AG09319 (cell line): ENCODE results near the gene LRRC41.
A peak's percentile ranks its signal among the peaks of the same experiment; 100 is the strongest.
"Not testable (repeated sequence)": the region's sequence is repeated elsewhere in the genome, so short reads cannot be mapped to it uniquely, and the experiment has no call there.

ENCODE experiments used
- DNase-seq: peaks from one replicate; pipeline ENCODE4 v3.0.0-alpha.2; 2010; ENCODE audit warnings: low read depth; ENCODE audit errors: extremely low read depth
- TF ChIP-seq, protein P1 (sequence below): IDR thresholded peaks from 2 replicates; pipeline ENCODE4 v1.5.1; 2011; ENCODE audit warnings: low read depth, mild to moderate bottlenecking, inconsistent platforms, low read length, moderate library complexity

Gene LRRC41

DNA sequence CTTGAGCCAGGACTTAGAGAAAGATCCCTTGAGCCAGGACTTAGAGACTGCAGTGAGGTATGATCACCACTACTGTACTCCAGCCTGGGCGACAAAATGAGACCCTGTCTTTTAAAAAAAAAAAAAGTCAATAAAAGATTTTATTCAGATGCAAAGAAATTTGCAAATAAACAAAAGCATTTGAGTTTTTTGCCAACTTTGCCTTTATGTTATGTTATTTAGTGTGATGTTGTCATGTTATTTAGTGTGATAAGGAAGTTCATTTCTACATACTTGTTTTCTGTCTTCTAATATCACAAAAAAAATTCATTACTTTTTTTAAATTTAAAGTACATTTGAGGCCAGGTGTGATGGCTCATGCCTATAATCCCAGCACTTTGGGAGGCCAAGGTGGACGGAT, 46.9 kb downstream of the LRRC41 start:
- no peak for DNase-seq
- TF ChIP-seq, protein P1, sequence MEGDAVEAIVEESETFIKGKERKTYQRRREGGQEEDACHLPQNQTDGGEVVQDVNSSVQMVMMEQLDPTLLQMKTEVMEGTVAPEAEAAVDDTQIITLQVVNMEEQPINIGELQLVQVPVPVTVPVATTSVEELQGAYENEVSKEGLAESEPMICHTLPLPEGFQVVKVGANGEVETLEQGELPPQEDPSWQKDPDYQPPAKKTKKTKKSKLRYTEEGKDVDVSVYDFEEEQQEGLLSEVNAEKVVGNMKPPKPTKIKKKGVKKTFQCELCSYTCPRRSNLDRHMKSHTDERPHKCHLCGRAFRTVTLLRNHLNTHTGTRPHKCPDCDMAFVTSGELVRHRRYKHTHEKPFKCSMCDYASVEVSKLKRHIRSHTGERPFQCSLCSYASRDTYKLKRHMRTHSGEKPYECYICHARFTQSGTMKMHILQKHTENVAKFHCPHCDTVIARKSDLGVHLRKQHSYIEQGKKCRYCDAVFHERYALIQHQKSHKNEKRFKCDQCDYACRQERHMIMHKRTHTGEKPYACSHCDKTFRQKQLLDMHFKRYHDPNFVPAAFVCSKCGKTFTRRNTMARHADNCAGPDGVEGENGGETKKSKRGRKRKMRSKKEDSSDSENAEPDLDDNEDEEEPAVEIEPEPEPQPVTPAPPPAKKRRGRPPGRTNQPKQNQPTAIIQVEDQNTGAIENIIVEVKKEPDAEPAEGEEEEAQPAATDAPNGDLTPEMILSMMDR, result no peak

DNA sequence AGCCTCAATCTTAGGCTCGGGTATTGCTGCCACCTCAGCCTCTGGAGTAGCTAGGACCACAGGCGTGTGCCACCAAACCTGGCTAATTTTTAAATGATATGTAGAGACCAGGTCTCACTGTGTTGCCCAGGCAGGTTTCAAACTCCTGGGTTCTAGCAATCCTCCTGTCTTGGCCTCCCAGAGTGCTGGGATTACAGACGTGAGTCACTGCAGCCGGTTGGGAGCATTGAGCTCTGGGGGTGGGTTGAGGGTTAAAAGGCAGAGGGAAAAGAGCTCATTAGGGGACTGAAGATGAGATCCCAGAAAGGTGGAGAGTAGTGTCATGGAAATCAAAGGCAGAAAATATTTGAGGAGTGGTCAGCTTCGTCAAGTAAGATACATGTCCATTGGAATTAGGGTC, 48.7 kb downstream of the LRRC41 start:
- no peak for DNase-seq
- TF ChIP-seq, protein P1, result no peak

DNA sequence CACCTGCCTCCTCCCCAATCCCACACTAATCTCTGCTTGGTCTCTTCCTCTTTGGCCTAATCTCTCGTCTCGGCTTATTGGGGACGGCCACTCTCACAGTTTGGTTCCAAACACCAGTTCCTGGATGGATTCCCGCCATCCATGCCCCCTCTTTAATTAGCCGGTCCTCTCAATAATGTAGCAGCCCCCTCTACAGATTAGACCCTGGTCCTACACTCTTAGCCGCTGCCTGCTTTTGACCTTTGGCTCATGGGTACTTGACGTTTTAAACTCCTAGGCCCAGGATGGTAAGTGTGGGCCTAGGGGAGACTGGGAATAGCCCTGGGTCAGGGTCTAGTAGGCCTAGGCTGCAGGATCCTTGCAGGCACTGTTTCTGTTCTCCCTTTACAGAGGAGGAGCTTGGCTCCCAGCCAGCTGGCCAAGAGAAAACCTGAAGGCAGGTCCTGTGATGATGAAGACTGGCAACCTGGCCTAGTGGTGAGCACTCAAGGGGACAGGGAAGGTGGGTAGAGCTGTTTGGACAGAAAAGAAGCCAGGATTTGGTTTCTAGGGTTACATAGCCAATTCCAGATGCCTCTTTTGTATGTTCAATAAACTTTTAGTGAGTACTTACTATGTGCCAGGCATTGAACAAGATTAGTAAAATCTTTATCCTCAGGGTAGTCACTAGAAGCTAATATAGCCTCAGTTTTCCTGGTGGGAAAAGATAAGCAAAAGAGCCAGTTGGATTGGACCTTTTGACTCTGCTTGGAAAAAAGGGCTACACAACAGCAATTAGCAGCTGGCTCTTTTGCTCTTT, 55.1 kb downstream of the LRRC41 start:
- TF ChIP-seq, protein P1, result no peak
- no peak for DNase-seq

DNA sequence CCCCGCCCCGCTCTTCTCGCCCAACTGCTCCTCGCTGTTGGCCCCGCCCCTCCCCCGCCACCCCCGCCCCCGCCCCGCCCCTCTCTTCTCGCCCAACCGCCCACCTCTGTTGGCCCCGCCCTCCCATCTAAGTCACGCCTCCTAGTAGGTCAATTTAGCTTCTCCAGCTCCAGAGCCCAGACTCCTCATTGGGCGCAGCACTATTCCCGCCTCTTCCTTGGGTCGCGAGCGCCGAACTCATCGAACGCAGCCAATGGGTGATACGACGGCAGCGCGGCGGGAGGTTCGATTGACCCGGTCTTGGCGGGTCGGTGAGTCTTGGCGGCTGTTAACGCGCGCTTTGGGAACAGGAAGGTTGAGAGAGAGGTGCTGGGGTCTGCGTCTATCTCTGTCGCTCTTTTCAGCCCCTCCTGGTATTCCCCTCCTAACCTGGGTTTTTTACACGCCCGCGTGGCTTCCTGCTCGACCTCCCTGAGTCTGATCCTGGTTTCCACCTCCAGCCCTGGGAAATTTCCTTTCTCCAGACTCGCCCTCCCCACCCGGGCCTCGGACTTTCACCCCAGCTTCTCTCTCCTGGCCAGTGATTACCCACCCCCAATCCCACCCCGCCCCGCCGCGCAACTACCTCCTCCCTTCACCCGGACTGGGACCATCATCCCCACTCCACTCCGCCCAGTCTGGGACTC, 55.8 kb downstream of the LRRC41 start, which contains the start of gene RAD54L:
Gene RAD54L, plus strand, starts transcription at position 328 of the 686 bp plus-strand sequence. CDS start 643 bp downstream, outside the sequence.
- TF ChIP-seq, protein P1, result no peak
- DNase-seq, result peak; percentile 98

DNA sequence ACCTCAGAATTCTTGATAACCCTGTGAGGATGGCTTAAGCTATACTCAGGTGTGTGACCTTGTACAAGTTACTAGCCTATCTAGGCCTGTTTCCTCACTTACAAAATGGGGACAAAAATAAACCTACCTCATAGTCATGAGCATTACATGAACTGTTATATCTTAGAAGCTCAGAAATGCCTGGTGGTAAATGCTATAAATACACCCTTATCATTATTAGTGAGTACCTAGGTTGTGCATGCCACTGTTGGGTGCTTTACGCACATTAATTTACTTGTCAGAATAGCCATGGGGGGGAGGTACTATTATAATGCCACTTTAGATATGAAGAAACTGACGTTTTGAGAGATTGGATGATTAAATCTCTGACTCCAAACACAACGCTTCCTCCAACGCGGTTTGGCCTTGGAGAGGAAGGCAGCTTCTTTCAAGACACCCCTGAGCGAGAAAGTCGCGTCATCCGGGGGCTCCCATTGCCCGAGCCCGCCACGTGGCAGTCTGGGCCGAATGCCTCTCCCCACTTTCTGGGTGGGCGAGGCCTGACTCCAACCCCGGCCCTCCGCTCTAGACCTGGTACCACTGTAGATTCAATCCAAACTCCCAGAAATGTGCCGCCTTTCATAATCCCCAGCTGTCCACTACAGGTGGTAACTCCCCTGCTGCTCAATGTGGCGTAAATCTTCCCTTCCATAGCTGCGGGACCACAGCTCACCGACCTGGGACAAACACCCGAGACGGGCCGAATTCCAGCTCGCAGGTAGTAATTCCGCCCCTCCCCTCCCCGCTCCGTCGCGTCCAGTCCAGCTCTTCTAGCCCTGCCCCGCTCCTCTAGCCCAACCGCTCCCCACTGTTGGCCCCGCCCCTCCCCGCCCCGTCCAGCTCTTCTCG, 56.6 kb downstream of the LRRC41 start:
- TF ChIP-seq, protein P1, result no peak
- no peak for DNase-seq

DNA sequence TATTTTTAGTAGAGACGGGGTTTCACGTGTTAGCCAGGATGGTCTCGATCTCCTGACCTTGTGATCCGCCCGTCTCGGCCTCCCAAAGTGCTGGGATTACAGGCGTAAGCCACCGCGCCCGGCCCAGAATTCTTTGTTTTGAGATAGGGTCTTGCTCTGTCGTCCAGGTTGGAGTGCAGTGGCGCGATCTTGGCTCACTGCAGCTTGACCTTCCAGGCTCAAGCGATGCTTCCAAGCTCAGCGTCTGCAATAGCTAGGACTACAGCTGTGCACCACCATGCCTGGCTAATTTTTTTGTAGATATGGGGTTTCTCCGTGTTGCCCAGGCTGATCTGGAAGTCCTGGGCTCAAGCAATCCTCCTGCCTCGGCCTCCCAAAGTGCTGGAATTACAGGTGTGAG, 57.3 kb downstream of the LRRC41 start:
- not testable (repeated sequence) for DNase-seq

DNA sequence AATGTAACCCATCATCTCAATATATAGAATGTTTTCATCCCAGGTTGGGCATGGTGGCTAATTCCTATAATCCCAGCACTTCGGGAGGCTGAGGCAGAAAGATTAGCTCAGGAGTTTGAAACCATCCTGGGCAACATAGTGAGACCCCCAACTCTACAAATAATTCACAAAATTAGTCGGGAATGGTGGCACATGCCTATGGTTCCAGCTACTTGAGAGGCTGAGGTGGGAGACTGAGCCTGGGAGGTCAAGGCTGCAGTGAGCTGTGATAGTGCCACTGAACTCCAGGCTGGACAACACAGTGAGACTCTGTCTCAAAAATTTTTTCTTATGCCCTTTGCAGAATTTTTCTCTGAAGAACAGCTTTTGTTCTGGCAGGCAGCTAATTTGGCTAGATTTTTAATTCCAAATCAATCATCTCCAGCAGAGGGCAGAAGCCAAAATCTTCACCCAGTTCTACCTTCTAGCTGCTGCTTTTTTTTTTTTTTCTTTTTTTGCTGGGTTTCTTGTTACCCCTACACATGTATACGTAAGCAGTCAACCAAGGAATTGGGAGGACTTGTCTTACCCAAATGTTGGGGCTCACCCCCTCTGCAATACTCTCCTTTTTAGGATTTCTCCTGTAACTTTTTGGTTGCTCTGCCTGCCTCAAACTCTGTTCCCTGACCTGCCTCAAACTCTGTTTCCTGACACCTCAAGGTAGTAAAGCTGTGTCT, 58.6 kb downstream of the LRRC41 start:
- TF ChIP-seq, protein P1, result peak; percentile 44
- DNase-seq, result no peak

DNA sequence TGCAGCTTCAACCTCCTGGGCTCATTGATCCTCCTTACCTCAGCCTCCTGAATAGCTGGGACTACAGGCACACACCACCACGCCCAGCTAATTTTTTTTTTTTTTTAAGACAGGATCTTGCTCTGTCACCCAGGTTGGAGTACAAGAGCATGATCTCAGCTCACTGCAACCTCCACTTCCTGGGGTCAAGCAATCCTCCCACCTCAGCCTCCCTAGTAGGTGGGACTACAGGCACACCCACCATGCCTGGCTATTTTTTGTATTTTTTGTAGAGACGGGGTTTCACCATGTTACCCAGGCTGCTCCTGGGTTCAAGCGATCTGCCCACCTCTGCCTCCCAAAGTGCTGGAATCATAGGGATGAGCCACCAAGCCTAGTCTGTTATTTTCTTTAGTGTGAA, 59.6 kb downstream of the LRRC41 start:
- not testable (repeated sequence) for DNase-seq
